H9 (cell line): ENCODE data around the gene EMC9. TPM values are rescaled to one million over a fixed set of nuclear protein-coding genes. Genes with fewer than 3 reads are reported as not detected.

Source experiments
- DNase-seq: peaks from one replicate; pipeline ENCODE4 v3.0.0-alpha.2; 2017
- H2AFZ ChIP-seq: one replicate; pipeline ENCODE4 v1.6.1; 2013; ENCODE audit warnings: mild to moderate bottlenecking, low read length, control low read depth, moderate library complexity
- H2AK5ac ChIP-seq: 2 replicates; pipeline ENCODE4 v1.6.1; 2013; ENCODE audit warnings: low read length, control low read depth, mixed read lengths; ENCODE audit not compliant: insufficient read length
- H2BK120ac ChIP-seq: one replicate; pipeline ENCODE4 v1.6.1; 2013; ENCODE audit warnings: low read depth, mild to moderate bottlenecking, low read length, control low read depth, inconsistent platforms; ENCODE audit not compliant: poor library complexity, severe bottlenecking
- H2BK12ac ChIP-seq: 2 replicates; pipeline ENCODE4 v1.6.1; 2013; ENCODE audit warnings: low read length, control low read depth, mixed read lengths, low read depth; ENCODE audit not compliant: insufficient read length
- H2BK15ac ChIP-seq: 2 replicates; pipeline ENCODE4 v1.6.1; 2013; ENCODE audit warnings: low read depth, low read length, control low read depth
- H2BK20ac ChIP-seq: one replicate; pipeline ENCODE4 v1.6.1; 2013; ENCODE audit warnings: low read depth, mild to moderate bottlenecking, low read length, control low read depth, inconsistent platforms; ENCODE audit not compliant: poor library complexity, severe bottlenecking
- H2BK5ac ChIP-seq: 2 replicates; pipeline ENCODE4 v1.6.1; 2013; ENCODE audit warnings: low read length, control low read depth, mixed read lengths; ENCODE audit not compliant: insufficient read length
- H3K14ac ChIP-seq: 2 replicates; pipeline ENCODE4 v1.6.1; 2013; ENCODE audit warnings: low read length, control low read depth; ENCODE audit not compliant: insufficient read depth
- H3K18ac ChIP-seq: 2 replicates; pipeline ENCODE4 v1.6.1; 2013; ENCODE audit warnings: low read depth, mild to moderate bottlenecking, mixed read lengths, low read length, control low read depth; ENCODE audit not compliant: insufficient read length
- H3K23ac ChIP-seq: 2 replicates; pipeline ENCODE4 v1.6.1; 2013; ENCODE audit warnings: low read length, control low read depth, mixed read lengths, low read depth; ENCODE audit not compliant: insufficient read length
- H3K23me2 ChIP-seq: 2 replicates; pipeline ENCODE4 v1.6.1; 2013; ENCODE audit warnings: low read depth, mild to moderate bottlenecking, mixed read lengths, low read length, control low read depth; ENCODE audit not compliant: insufficient read length, poor library complexity, severe bottlenecking
- H3K27ac ChIP-seq: 2 replicates; pipeline ENCODE4 v1.5.1; 2013; ENCODE audit warnings: low read length, control low read depth, mixed read lengths, low read depth; ENCODE audit not compliant: insufficient read length
- H3K27me3 ChIP-seq: 2 replicates; pipeline ENCODE4 v1.6.1; 2013; ENCODE audit warnings: low read length, control low read depth, inconsistent platforms; ENCODE audit not compliant: insufficient read depth
- H3K4ac ChIP-seq: 2 replicates; pipeline ENCODE4 v1.6.1; 2013; ENCODE audit warnings: low read depth, mild to moderate bottlenecking, control low read depth, inconsistent platforms, low read length, moderate library complexity
- H3K4me1 ChIP-seq: 2 replicates; pipeline ENCODE4 v1.6.1; 2013; ENCODE audit warnings: low read length, control low read depth, inconsistent platforms; ENCODE audit not compliant: insufficient read depth
- H3K4me2 ChIP-seq: 2 replicates; pipeline ENCODE4 v1.6.1; 2013; ENCODE audit warnings: low read length, control low read depth, mixed read lengths; ENCODE audit not compliant: insufficient read length, insufficient read depth
- H3K56ac ChIP-seq: 2 replicates; pipeline ENCODE4 v1.6.1; 2013; ENCODE audit warnings: low read depth, mild to moderate bottlenecking, mixed read lengths, low read length, control low read depth; ENCODE audit not compliant: insufficient read length
- H3K79me1 ChIP-seq: 2 replicates; pipeline ENCODE4 v1.6.1; 2013; ENCODE audit warnings: low read depth, mild to moderate bottlenecking, moderate library complexity, low read length, control low read depth, inconsistent platforms; ENCODE audit not compliant: insufficient read depth, poor library complexity, severe bottlenecking
- H3K79me2 ChIP-seq: 2 replicates; pipeline ENCODE4 v1.6.1; 2013; ENCODE audit warnings: low read length, control low read depth, inconsistent platforms; ENCODE audit not compliant: insufficient read depth
- H3K9ac ChIP-seq: 2 replicates; pipeline ENCODE4 v1.6.1; 2013; ENCODE audit warnings: low read length, control low read depth, mixed read lengths; ENCODE audit not compliant: insufficient read length; ENCODE audit errors: extremely low read depth
- H3K9me3 ChIP-seq: one replicate; pipeline ENCODE4 v1.6.1; 2013; ENCODE audit warnings: low read depth, low read length, inconsistent platforms; ENCODE audit not compliant: control insufficient read depth
- H3T11ph ChIP-seq: one replicate; pipeline ENCODE4 v1.6.1; 2013; ENCODE audit warnings: mild to moderate bottlenecking, low read length, control low read depth, inconsistent platforms
- H4K20me1 ChIP-seq: one replicate; pipeline ENCODE4 v1.6.1; 2013; ENCODE audit not compliant: control insufficient read depth, insufficient read length, insufficient read depth
- H4K5ac ChIP-seq: 2 replicates; pipeline ENCODE4 v1.6.1; 2013; ENCODE audit warnings: low read depth, mild to moderate bottlenecking, mixed read lengths, low read length, control low read depth; ENCODE audit not compliant: insufficient read length
- H4K8ac ChIP-seq: replicated peaks from 2 replicates; pipeline ENCODE4 v1.6.1; 2013; ENCODE audit warnings: low read length, control low read depth, mixed read lengths, low read depth; ENCODE audit not compliant: insufficient read length
- H4K91ac ChIP-seq: 2 replicates; pipeline ENCODE4 v1.6.1; 2013; ENCODE audit warnings: low read depth, mild to moderate bottlenecking, moderate library complexity, mixed read lengths, low read length, control low read depth; ENCODE audit not compliant: insufficient read length
- H3K27ac Mint-ChIP-seq, 3 experiments: 2 replicates in 2 of 3; 3 replicates in 1 of 3; pipeline ENCODE4 v1.8.0; 2020 to 2021; ENCODE audit warnings: mixed read lengths in 3 of 3, mild to moderate bottlenecking in 1 of 3, moderate library complexity in 1 of 3
- H3K27me3 Mint-ChIP-seq: 2 replicates; pipeline ENCODE4 v1.8.0; 2021; ENCODE audit warnings: low read depth, mild to moderate bottlenecking, moderate library complexity, mixed read lengths
- H3K36me3 Mint-ChIP-seq, 3 experiments: 2 replicates in 2 of 3; 3 replicates in 1 of 3; pipeline ENCODE4 v1.8.0; 2020 to 2021; ENCODE audit warnings: low read depth in 3 of 3, mixed read lengths in 3 of 3; ENCODE audit not compliant: insufficient read depth in 1 of 3
- H3K4me1 Mint-ChIP-seq, 2 experiments: 2 replicates each; pipeline ENCODE4 v1.8.0; 2020; ENCODE audit warnings: mixed read lengths in 2 of 2
- H3K4me3 Mint-ChIP-seq, 2 experiments: 2 replicates in 1 of 2; 3 replicates in 1 of 2; pipeline ENCODE4 v1.8.0; 2020 to 2021; ENCODE audit warnings: mild to moderate bottlenecking in 2 of 2, mixed read lengths in 2 of 2, moderate library complexity in 1 of 2
- H3K9me3 Mint-ChIP-seq, 2 experiments: 2 replicates in 1 of 2; 3 replicates in 1 of 2; pipeline ENCODE4 v1.8.0; 2020; ENCODE audit warnings: mild to moderate bottlenecking in 2 of 2, mixed read lengths in 2 of 2, moderate library complexity in 1 of 2
- WGBS: extraction: QIAGEN DNeasy Blood & Tissue Kit; methylation state at CpG from one replicate; pipeline ENCODE4 v1.1.7; 2013; ENCODE audit warnings: missing lambda C conversion rate, low lambda C conversion rate, mixed read lengths; ENCODE audit not compliant: insufficient read length; ENCODE audit errors: extremely low coverage; 5-methylcytosine and 5-hydroxymethylcytosine counted together
- total RNA-seq: library from RNA; stranded (reverse); gene quantifications from 2 replicates; pipeline ENCODE4 v1.2.1, GENCODE V29; 2021
- TF ChIP-seq, protein P1 (sequence below): fragments of 200-600 bp; sonication (generic); conservative IDR thresholded peaks from 3 replicates; pipeline ENCODE4 v1.8.0; 2021; ENCODE audit warnings: antibody characterized with exemption, mild to moderate bottlenecking

EMC9 gene
- total RNA-seq, 1 experiment from 2014 or later = 52.9 TPM

DNA sequence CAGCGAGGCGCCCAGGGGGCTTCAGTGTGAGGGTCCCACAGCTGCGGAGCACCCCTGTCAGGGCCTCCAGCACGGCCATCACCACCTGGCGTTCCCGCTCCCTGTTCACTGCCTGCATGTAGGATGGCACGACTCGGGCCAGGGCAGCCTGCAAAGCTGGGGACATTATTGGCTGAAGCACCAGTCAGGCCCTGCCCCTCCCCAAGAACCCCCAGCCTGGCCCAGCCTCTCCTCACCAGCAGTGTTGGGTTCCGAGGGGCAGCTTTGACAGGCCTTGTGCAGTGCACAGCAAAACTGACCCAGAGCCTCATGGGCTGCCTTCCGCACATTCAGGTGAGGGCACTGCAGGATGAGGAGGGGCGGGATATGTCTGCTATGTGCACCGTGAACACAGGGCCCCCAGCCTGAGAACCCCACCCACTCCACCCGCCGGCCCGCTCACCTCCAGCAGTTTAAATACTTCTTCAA is 41.7 kb upstream of the EMC9 start:
- TF ChIP-seq, protein P1, sequence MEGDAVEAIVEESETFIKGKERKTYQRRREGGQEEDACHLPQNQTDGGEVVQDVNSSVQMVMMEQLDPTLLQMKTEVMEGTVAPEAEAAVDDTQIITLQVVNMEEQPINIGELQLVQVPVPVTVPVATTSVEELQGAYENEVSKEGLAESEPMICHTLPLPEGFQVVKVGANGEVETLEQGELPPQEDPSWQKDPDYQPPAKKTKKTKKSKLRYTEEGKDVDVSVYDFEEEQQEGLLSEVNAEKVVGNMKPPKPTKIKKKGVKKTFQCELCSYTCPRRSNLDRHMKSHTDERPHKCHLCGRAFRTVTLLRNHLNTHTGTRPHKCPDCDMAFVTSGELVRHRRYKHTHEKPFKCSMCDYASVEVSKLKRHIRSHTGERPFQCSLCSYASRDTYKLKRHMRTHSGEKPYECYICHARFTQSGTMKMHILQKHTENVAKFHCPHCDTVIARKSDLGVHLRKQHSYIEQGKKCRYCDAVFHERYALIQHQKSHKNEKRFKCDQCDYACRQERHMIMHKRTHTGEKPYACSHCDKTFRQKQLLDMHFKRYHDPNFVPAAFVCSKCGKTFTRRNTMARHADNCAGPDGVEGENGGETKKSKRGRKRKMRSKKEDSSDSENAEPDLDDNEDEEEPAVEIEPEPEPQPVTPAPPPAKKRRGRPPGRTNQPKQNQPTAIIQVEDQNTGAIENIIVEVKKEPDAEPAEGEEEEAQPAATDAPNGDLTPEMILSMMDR = no peak
- no peak overlapping the region for H3K18ac ChIP-seq
- no peak overlapping the region for H3K4me2 ChIP-seq
- no peak overlapping the region for H4K8ac ChIP-seq
- no peak overlapping the region for H4K91ac ChIP-seq
- H3K27me3 ChIP-seq = no peaks in the 10 kb centered on the region
- Mint-ChIP-seq H3K4me1 (peaks cover 5 to 10% of the 10 kb centered on the region in 2 experiments; a peak in 3 of 4 replicates), H3K36me3 (peaks cover 43 to 94% (median 79%) of the 10 kb centered on the region in 3 experiments), H3K27ac (no peak overlapping the region), H3K9me3 (no peaks in the 10 kb centered on the region), H3K27me3 (no peaks in the 10 kb centered on the region; the same call in 1 of the 2 replicates), H3K4me3 (no peak overlapping the region)
- H4K5ac ChIP-seq = no peak overlapping the region
- H3K27ac ChIP-seq = no peak overlapping the region
- no peaks in the 10 kb centered on the region for H4K20me1 ChIP-seq
- no peaks in the 10 kb centered on the region for H3K9me3 ChIP-seq
- H3K56ac ChIP-seq = no peak overlapping the region
- no peak overlapping the region for H2BK20ac ChIP-seq
- no peak for DNase-seq
- H3K23me2 ChIP-seq = no peaks in the 10 kb centered on the region
- no peak overlapping the region for H2BK15ac ChIP-seq
- no peak overlapping the region for H3K9ac ChIP-seq
- H3K23ac ChIP-seq = no peak overlapping the region
- H3K14ac ChIP-seq = no peak overlapping the region
- H2AFZ ChIP-seq = no peak overlapping the region
- no peaks in the 10 kb centered on the region; the same call in 1 of the 2 replicates for H3K4me1 ChIP-seq
- no peak overlapping the region for H2BK120ac ChIP-seq
- H3K4ac ChIP-seq = no peak overlapping the region
- H2BK12ac ChIP-seq = no peak overlapping the region
- no peak overlapping the region for H3T11ph ChIP-seq
- no peak overlapping the region for H2BK5ac ChIP-seq
- H2AK5ac ChIP-seq = no peak overlapping the region
- H3K79me1 ChIP-seq = peaks cover 4% of the 10 kb centered on the region
- no CpG with 5 or more reads among the region's 15 CpGs for WGBS
- no peaks in the 10 kb centered on the region for H3K79me2 ChIP-seq
